OCI-LY7 (cell line): ENCODE measurements around the gene SOBP.

Experiments
- EZH2phosphoT487 ChIP-seq: fragments of 200-600 bp; sonication (generic); IDR thresholded peaks from 2 replicates; pipeline ENCODE4 v1.6.1; 2018; ENCODE audit warnings: low read depth, borderline replicate concordance, mild to moderate bottlenecking, mixed run types, antibody characterized with exemption, low read length, moderate library complexity, mixed read lengths
- TF ChIP-seq, protein P1 (sequence below): fragments of 200-600 bp; sonication (generic); conservative IDR thresholded peaks from 2 replicates; pipeline ENCODE4 v1.5.1; 2014; ENCODE audit warnings: mild to moderate bottlenecking, antibody characterized with exemption, low read length, moderate library complexity, mixed read lengths

DNA sequence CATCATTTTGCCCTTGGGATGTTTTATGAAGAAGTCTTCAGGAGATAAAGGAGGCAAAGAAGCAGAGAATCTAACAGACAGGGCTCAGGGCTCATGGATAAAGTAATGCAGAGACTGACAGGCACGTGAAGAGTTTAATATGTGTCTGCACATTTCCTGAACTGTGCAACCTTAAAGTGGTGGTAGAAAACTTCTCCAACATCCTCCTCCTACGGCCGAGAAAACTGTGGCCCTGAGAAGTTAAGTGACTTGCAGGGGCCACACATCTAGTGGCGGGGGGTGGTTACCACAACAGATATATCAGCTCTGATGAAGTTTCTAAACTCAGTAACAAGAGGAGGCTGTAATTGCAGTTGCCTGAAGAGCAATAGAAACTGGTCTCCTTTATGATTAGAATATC, 61.0 kb downstream of the SOBP start:
- TF ChIP-seq, protein P1, sequence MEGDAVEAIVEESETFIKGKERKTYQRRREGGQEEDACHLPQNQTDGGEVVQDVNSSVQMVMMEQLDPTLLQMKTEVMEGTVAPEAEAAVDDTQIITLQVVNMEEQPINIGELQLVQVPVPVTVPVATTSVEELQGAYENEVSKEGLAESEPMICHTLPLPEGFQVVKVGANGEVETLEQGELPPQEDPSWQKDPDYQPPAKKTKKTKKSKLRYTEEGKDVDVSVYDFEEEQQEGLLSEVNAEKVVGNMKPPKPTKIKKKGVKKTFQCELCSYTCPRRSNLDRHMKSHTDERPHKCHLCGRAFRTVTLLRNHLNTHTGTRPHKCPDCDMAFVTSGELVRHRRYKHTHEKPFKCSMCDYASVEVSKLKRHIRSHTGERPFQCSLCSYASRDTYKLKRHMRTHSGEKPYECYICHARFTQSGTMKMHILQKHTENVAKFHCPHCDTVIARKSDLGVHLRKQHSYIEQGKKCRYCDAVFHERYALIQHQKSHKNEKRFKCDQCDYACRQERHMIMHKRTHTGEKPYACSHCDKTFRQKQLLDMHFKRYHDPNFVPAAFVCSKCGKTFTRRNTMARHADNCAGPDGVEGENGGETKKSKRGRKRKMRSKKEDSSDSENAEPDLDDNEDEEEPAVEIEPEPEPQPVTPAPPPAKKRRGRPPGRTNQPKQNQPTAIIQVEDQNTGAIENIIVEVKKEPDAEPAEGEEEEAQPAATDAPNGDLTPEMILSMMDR: peak; percentile 39
- no peak for TF ChIP-seq EZH2phosphoT487
